CD4-positive, alpha-beta T cell treated with Interleukin-6 for 4 hours (primary cell): ENCODE data around the gene PDE6B.
"Not testable (repeated sequence)": the region's sequence is repeated elsewhere in the genome, so short reads cannot be mapped to it uniquely, and the experiment has no call there.

ENCODE experiments used
- DNase-seq: peaks from one replicate; pipeline ENCODE4 v3.0.0-alpha.2; 2020; ENCODE audit warnings: mixed read lengths

The PDE6B gene

DNA sequence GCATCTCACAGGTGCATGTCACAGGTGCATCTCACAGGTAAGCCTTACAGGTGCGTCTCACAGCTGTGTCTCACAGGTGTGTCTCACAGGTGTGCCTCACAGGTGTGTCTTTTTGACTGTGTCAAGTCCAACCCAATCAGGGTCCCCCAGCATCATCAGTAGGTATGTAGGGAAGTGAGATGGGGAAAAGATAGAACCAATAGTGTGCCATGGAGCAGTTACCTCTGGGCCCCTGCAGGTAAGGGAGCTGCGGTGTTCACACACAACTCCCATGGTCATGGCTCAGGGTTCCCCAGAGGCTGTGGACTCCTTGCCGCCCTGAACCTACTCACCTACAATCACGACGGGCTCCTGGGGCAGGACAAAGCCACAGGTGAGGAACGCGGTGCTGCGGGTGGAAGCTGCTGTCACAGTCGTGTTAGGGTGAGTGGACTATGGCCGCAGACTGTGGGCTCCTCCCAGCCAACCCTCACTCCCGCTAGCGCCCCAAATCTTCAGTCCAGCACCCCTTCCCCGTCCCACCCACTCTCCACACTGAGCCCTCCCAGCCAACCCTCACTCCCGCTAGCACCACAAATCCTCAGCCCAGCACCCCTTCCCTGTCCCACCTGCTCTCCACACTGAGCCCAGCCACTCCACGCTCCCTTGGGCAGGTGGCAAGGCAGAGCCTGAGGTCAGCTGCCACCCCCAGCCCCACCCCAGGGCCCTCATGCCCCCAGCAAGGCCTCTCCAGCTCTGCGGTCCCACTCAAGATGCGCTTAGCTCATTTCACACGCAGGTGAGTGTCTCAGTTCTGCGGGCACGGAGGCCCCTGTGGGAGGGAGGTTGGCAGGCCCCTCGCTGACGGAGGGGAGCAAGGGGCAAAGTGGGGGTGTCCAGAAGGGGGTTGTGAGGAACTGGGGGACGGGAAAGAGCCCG lies 2.1 kb upstream of the PDE6B start:
- no peak for DNase-seq

DNA sequence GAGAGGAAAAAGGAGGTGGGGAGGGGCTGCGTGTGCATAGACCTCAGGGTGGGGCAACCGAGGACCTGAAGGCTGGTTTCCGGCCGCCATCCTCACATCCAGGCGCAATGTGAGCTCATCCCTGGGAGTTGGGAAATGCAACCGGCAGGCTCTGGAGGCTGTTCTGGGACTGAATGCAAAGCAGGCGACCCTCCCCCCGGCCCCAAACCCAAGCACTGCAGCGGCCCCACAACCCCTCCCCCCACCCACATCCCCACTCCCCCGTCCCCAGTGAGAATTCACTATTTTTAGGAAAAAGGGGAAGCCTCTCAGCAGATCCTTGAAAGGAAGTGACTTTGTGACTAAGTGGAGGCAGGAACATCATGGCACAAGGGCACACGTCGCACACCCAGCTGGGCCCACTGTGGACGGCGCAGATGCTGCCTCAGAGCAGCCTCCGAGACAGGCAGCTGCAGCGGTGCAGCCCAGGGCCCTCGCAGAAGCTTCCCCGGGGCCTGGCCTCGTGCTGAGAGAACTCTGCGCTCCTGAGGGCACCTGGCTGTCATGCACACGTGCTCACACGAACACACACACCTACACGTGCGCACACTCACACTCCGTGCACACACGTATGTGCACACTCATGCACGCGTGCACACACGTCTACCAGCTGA lies 1.3 kb upstream of the PDE6B start:
- no peak for DNase-seq

DNA sequence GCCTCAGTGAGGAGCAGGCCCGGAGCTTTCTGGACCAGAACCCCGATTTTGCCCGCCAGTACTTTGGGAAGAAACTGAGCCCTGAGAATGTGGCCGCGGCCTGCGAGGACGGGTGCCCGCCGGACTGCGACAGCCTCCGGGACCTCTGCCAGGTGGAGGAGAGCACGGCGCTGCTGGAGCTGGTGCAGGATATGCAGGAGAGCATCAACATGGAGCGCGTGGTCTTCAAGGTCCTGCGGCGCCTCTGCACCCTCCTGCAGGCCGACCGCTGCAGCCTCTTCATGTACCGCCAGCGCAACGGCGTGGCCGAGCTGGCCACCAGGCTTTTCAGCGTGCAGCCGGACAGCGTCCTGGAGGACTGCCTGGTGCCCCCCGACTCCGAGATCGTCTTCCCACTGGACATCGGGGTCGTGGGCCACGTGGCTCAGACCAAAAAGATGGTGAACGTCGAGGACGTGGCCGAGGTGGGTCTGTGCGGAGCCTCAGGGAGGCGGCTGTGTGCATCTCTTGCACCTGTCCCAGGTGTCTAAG lies 323 bp downstream of the PDE6B start:
- no peak for DNase-seq

DNA sequence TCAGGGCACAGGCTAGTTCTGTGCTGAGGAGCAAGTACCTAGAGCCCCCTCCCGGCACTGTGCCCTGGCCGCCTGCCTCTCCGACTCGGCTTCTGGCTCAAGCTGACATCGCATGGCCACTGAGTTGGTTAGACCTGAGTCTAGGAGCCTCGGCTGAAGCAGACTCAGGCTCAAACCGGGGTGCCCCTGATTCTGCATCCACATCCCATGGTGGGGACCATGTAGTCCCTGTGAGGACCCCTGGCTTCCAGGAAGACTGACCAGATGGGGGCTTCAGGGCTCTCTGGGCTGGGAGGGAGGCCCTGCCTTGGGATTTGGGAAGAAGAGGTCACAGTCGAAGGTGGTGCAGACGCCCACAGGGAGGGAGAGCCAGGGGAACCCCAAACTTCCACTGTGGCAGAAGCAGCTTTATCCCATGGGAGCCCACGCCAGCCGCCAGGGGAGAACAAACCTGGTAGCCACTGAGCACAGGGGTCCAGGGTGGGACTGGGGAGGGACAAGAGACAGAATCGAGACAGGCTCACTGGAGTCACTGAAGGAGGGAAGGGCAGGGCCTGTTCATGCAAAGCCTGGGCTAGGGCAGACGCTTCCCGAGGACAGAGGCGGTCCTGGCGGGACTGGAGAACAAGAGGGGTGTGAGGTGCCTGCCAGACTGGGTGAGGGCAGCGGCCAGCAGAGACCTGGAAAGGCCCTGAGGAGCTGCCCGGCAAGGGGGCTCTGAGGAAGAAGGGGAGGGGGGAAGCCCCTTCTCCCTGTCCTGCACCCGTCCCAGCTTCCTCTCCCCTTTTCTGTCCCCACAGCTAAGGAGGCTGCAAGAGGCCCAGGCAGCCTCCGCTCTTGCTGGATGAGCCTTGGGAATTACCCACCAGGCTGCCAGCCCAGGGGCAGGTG lies 1.1 kb downstream of the PDE6B start:
- no peak for DNase-seq

DNA sequence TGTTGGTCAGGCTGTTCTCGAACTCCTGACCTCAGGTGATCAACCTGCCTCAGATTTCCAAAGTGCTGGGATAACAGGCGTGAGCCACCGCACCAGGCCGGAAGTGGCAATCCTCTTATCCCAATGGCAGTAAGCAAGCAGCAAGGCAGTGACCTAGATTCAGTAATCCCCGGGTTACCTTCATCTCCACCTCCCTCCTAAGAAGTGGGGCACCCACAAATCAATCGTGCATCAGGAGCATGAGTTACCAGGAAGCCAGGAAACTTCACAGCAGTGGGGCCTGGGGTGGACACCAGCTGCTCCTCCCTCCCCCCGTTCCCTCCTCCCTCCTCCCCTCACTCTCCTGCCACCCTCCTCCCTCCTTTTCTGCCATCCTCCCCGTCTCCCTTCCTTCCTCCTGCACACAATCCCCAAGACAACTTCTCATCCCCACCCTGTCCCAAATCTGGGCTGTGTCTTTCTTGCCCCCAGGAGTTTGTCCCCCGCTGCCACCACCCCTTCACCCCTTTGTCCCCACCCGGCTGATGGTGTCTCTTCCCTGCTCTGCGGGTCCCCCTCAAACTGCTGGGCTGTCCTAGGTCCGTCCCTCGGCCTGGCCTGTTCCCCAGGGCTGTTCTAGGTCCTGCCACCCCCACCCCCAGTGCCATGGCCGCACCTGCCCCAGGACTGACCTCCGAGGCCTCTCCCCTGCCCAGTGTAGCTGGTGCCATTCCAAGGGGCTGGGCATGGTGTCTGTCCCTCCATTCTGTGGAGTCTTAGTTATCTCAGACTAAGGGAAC lies 2.2 kb downstream of the PDE6B start:
- DNase-seq = no peak

DNA sequence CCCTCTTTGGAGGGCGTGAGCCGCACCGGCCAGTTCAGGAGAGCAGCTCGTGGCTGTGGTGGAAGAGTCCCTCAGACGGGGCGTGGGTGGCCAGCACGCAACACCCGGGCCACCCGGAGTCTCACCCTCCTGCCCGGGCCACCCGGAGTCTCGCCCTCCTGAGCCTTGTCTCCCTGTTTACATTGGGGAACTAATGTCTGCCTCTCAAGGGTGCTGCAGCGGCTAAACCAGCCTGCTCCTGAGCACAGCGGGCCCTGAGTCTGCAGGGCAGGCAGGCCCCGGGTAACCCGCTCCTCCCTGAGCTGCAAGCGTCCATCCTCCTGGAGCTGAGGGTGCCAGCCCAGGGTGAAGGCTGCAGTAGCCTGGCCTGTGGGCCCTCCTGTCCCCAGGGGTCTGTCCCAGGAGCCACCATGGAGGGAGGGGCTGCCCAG lies 3.0 kb downstream of the PDE6B start:
- no peak for DNase-seq

DNA sequence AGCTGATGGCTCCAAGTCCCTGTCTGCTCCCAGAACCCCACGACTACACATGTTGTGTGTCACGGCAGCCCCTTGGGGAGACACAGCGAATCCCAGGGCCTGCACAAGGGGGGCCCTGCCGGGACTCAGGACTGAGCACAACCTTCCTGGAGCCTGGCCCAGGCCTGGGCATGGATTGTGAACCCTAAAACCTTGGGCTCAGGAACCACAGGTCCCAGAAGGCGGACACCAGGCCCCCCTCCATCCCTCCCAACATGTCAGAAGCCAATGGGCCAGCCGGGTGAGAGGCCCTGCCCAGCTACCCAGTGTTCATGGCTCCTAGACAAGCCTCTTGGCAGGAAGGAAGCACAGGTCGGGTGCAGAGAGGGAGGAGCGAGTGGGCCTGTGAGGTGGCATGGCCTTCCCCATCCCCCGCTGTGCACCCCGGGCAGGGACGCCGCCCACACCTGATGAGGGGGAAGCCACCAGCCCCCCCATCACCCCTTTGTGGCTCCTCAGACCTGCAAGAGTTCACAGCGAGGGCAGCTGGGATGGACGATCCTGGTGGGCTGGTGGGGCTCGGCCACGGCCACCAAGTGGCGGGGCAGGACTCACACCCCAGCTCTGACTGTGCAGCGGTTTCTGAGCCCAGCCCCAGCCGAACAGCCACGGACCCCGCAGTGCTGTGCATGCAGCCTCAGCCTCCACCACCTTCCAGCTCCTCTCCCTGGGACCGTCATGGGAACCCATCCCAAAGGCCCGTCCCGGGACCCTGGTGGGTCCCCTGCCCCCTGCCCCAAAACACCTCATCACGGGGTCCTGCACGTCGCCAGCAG lies 3.7 kb downstream of the PDE6B start:
- DNase-seq = no peak

DNA sequence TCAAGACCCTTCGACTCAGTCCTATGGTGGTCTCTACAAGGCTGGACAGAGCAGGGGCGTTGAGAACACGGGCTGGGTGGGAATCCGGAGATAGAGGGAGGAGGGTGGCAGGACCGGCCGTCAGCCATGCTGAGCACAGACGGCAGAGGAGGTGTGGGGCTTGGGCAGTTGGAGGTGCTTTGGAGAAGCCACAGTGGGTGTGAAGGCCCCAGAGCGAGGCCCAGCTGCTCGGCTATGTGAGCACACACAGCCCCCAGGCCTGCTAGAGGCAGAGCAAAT lies 4.2 kb downstream of the PDE6B start:
- DNase-seq = no peak

DNA sequence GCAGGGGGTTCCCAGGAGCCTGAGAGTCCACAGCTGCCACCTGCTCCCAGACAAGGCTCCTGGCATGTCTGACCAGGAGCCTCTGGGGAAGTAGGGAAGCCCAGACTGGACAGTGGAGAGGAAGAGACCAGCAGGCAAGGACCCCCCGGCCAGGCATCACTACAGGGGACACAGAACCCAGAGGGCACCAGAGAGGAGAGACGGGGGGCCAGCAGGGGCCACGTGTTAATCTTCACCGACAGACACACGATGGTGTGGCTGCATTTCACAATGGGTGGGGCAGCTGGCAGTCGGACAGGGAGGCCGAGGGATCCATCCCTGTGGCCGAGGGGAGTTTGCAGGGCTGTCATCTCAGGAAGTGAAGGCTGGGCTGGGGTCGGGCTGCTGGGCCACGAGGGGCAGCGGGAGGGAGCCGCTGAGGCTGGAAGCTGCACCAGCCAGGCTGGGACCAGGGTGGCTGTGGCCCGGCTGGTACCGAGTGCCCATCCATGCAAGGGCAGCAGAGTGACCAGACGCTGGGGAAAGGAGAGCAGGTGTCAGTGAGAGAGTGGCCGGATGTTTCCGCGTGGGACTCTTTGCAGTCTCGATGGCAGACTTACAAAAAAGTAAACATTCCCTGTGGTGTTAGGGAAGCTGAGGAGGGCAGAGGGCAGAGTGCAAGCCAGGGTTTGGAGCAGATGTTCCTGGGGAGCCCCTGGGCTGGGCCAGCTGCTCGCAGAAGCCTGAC lies 4.7 kb downstream of the PDE6B start:
- no peak for DNase-seq

DNA sequence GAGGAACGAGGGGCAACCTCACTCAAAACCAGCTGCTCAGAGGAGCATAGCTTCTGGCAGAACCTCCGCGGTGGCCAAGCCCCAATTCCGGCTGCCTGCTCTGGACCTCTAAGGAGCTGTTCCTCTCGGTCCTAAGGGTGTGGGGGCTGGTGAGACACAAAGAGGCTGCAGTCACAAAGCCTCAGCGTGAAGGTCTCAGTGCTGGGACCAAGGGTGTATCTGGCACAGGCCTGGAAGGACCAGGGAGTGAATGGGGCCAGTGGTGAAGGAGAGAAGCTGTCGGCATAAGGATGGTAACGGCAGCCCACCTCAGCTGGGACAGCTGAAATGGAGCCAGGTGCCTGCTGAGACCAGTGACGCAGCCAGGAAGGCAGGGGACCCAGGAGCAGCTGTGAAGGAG lies 5.3 kb downstream of the PDE6B start:
- no peak for DNase-seq

DNA sequence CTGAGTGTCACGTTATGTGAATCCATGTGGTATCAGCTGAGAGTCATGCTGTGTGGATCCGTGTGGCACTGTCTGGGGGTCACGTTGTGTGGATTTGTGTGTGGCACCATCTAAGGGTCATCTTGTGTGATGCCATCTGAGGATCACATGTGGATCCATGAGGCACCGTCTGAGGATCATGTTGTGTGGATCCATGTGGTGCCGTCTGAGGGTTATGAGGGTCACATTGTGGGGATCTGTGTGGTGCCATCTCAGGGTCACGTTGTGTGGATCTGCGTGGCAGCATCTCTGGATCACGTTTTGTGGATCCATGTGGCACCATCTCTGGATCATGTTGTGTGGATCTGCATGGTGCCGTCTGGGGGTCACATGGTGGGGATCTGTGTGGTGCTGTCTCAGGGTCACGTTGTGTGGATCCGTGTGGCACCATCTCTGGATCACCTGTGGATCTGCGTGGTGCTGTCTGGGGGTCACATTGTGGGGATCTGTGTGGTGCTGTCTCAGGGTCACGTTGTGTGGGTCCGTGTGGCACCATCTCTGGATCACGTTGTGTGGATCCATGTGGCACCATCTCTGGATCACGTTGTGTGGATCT lies 6.9 kb downstream of the PDE6B start:
- no peak for DNase-seq

DNA sequence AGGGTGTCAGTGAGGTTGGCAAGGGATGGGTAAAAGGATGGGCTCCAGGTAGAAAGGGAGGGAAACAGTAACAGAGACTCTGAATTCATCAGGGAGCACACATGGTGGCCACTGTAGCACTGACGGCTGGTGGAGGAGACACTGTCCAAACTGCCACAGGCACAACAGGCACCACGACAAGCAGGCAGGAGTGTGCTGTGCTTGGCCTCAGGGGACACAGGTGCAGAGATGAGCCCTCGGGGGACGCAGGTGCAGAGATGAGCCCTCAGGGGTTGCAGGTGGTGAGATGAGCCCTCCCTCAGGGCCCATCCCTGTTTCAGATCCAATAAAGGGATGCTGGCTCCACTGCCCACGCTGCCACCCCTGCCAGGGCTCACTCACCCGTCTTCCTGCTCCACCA lies 7.6 kb downstream of the PDE6B start:
- DNase-seq = no peak

DNA sequence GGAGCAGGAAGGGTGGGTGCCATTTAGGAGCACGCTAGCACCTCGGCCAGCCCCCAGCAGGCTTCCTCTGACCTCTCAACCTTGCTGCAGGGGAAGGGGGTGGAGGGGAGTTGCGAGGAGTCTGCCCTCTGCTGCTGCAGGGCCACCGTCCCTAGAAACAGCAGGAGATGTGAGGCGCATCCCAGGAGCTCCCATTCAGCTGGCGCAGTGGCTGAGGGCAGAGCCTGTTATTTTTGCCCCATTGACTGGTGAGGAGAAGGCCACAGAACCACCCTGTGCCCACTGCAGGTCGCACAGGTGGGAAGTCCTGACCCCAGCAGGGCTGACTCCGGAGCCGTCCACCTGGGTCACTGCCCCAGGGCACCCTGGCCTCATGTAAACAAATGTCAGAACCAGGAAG lies 8.0 kb downstream of the PDE6B start:
- no peak for DNase-seq

DNA sequence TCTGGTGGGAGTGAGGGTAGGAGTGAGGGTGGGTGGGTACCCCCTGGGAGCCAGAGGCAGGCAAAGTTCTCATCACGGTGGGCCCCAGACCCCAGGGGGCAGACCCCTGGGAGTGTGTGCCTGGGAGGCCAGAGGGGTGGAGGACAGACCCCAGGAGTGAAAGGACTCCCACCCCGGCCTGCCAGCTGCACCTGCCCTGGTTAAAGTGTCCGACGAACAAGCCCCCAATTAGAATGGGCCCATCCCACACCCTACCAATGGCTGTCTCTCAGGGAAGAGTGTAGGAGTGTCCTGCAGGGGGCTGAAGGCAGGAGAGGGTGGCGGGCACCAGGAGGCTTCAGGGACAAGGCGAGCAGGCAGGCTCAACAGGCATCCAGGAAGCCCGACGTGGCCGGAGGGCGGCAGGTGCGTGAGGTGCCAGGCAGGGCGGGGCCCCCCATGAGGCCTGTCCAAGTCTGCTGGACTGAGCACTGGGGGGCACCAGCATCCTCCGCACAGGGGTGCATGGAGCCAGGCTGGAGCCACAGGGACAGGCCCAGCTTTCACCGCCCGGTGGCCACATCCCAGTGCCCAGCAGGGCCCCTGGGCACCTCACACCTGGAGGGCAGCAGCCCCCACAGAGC lies 8.7 kb downstream of the PDE6B start:
- DNase-seq = no peak

DNA sequence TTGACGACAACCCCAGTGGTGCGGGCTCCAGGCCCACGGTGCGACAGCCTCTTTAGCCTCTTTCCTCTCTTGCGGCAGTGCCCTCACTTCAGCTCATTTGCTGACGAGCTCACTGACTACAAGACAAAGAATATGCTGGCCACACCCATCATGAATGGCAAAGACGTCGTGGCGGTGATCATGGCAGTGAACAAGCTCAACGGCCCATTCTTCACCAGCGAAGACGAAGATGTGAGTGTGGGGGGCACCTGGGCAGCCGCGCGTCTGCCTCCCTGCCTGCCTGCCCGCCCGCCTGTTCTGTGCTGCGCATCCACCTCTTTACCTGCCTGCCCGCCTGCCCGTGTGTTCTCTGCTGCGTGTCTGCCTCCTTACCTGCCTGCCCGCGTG lies 9.2 kb downstream of the PDE6B start:
- no peak for DNase-seq

DNA sequence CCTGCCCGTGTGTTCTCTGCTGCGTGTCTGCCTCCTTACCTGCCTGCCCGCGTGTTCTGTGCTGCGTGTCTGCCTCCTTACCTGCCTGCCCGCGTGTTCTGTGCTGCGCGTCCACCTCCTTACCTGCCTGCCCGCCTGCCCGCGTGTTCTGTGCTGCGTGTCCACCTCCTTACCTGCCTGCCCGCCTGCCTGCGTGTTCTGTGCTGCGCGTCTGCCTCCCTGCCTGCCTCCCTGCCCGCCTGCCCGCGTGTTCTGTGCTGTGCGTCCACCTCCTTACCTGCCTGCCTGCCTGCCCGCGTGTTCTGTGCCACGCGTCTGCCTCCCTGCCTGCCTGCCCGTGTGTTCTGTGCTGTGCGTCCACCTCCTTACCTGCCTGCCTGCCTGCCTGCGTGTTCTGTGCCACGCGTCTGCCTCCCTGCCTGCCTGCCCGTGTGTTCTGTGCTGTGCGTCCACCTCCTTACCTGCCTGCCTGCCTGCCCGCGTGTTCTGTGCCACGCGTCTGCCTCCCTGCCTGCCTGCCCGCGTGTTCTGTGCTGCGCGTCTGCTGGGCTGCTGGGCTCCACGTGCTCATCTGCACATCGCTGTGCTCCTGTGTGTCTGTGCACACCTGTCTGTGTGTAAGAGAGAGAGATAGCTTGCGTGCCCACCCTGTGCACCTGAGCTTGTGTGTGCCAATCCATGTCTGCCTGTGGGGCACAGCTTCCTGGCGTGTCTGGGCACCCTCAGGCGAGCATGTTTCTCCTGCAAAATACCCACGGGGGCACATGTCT lies 9.9 kb downstream of the PDE6B start:
- not testable (repeated sequence) for DNase-seq

DNA sequence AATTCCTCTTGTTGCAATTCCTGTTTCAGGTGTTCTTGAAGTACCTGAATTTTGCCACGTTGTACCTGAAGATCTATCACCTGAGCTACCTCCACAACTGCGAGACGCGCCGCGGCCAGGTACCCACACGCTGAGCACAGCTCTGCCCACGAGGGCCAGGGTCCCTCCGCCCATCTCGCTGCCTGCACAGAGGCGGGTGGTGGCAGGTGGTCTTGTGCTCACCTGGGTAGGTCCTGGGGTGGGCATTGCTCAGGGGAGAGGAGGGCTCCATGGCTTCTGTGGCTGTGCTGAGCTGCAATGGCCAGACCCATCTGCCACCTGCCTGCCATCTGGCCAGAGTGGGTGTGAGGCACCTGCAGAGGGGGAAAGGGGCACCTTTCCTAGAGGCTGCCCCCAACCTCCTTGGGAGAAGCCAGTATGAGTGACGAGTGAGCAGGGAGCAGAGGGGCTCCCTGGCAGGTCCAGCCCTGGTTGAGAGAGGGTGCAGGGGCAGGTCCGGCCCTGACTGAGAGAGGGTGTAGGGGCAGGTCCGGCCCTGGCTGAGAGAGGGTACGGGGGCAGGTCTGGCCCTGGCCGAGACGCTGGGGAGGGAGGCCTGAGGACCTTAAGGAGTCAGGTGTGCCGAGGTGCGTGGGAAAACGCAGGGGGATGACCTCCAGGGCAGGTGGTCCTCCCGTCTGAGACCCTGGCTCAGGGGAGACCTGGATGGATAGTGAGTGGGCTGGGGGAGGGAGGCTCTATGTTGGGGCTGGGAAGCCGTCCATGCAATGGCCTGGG lies 10.7 kb downstream of the PDE6B start:
- DNase-seq = no peak

DNA sequence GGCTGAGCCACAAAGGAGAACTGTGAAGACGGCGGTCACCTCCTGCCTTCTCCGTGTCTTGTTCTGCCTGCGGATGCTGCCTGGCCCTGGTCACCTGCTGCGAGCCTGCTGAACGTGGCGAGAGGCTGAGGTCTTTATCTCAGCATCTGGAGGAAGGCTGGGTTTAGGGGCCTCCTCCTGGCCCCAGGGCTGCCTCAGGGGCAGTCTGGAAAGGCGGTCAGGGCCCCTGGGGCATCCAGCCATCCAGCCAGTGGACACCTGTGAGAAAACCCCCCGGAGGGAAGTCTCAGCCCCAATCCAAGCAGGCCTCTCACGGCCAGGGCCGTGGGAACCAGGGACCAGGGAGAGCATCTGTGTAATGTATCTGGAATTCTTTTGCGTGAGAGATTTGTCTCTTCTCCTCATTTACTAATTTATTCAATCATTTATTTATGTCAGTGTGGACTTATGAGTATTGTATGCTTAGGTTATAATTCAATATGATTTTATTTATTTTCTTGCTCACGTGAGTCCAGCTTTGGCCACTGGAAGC lies 11.3 kb downstream of the PDE6B start:
- no peak for DNase-seq
